ENCODE measurements around the gene C1QA. TPM values are rescaled to one million over a fixed set of nuclear protein-coding genes. Genes with fewer than 3 reads are reported as not detected.
A peak's percentile ranks its signal among the peaks of the same experiment; 100 is the strongest.
"Not testable (repeated sequence)": the region's sequence is repeated elsewhere in the genome, so short reads cannot be mapped to it uniquely, and the experiment has no call there.

Gene C1QA
- total RNA-seq, 1 donor from 2014 or later, result 37.7 TPM

DNA sequence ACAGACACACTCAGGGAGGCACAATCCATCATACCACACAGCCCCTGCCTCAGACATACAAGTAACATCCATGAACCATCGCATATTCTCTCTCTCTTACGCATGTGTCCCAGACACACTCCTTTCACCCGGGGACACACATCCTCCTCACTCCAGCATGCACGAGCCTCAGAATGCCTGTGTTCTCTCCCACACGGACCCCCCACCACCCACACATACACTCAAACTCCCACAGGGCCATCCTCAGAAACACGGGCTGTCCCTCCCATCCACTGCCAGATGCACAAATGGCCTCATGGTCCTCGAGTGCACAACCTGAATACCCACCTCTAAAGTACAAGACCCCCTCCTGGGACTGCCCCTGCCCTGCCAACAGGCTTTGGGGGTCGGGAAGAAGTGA, 4.8 kb downstream of the C1QA start:
- DNase-seq, result no peak

DNA sequence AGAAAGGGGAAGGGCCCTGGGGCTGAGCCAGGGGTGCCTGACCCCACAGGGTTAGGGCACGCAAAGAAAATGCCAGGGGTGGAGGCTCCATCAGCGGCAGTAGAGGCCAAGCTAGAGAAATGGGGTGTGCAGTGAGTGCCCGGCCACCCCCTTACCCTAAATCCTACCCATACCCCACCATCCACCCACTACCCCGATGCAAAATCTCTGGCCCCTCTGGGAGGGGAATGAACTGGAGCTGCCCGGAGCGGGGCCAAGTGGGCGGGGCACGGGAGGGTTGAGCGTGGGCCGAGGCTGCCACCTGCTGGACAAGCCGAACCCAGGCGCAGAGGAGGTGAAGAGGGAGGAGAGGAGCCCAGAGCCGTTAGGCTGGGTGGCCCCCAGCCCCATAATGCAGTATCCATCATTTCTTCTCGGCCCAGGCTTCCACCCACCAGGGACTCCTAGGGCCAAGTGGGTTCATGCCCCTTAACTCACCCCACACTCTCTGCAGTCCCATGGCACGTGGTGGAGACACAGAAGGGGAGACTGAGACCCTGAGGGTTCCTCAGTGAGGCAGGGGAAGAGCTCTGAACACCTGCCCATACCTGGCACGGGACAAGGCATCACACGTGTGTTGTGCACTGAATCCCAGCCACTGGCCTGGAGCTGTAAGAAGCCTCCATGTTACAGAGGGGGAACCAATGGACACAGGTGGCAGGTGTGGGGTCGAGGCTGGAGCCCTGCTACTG, 5.6 kb downstream of the C1QA start:
- peak; percentile 15 for DNase-seq

DNA sequence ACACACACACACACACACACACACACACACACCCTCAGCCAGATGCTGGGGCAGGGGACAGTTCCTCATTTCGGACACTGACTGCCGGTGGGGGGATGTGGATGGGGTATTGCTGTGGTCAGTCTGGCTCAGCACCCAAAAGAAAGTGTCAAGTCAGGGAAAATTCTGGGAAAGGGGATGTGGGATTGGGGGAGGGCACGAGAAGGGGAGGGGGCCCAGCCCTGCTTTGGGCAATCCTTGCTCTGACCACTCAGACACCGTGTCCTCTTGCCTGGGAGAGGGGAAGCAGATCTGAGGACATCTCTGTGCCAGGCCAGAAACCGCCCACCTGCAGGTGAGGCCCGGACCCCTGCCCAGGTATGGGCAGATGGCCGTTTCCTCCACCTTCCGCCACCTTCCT, 7.0 kb downstream of the C1QA start, which contains the start of gene C1QC:
C1QC (plus strand) TSS at position 253 of the 400 bp plus-strand sequence. CDS start 391 bp downstream, outside the sequence.
- DNase-seq, result no peak

DNA sequence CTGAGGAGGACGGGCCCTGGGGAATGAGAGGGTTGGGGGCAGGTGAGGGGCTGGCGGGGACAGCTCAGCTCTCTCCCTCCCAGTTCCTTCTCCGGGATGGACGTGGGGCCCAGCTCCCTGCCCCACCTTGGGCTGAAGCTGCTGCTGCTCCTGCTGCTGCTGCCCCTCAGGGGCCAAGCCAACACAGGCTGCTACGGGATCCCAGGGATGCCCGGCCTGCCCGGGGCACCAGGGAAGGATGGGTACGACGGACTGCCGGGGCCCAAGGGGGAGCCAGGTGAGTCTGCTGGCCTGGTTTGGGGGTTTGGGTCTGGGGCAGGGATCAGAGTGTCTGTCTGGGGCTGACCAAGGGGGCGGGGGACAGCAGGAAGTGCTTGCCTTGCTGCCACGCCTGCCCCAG, 7.5 kb downstream of the C1QA start:
- DNase-seq, result no peak

DNA sequence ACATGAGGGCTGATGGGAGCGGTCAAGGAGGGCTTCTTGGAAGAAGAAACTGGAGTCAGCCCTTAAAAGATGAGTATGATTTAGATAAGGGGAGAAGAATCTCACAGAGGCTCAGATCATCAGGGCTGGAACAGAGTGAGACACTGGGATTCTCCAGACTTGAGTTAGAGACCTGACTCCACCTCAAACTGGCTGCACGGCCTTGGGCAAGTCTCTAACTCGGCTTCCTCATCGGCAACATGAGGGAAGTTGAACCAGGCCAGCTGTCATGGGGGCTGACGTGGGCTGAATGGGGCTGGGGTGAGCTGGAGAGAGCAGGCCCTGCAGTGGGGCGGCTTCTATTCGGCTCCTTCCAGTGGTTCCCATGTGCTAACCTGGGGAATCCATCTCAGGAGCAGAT, 9.5 kb downstream of the C1QA start:
- no peak for DNase-seq

DNA sequence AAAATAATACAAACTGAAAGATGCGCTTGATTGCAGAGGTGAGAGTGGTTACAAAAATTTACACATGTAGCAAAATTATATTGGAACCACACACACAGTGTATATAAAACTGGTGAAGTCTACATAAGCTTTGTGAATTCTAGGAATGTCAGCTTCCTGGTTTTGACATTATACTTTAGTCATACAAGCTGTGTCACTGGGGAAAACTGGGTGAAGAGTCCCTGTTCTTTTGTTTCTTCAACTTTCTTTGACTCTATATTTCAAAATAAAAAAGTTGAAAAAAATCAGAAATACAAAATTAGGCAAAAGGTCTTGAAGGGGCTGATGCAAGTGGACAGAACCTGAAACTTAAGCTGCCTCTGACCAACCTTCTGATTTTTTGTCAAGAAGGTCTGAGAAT, 10.0 kb downstream of the C1QA start:
- DNase-seq, result no peak

DNA sequence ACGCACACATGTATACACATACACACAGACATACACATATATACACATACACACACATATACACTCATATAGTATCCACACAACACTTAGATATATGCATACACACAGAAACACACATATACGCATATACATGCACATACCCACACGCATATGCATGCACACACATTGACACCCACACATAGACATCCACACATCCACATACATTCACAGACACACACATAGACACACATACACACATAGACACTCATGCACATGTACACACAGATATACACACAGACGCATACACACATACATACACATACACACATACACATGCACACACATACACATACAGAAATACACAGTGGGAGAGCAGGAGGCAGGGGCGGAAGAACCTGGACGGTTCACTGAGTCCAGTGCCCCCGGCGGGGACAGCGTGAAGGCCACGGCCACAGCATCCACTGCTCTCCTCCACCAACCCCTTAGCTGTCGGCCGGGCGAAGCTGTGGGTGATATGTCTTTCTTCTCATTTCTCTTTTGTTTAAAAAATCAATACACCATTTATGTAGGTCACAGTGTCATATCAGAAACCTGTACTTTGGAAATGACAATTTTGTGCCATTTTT, 13.8 kb downstream of the C1QA start:
- no peak for DNase-seq

DNA sequence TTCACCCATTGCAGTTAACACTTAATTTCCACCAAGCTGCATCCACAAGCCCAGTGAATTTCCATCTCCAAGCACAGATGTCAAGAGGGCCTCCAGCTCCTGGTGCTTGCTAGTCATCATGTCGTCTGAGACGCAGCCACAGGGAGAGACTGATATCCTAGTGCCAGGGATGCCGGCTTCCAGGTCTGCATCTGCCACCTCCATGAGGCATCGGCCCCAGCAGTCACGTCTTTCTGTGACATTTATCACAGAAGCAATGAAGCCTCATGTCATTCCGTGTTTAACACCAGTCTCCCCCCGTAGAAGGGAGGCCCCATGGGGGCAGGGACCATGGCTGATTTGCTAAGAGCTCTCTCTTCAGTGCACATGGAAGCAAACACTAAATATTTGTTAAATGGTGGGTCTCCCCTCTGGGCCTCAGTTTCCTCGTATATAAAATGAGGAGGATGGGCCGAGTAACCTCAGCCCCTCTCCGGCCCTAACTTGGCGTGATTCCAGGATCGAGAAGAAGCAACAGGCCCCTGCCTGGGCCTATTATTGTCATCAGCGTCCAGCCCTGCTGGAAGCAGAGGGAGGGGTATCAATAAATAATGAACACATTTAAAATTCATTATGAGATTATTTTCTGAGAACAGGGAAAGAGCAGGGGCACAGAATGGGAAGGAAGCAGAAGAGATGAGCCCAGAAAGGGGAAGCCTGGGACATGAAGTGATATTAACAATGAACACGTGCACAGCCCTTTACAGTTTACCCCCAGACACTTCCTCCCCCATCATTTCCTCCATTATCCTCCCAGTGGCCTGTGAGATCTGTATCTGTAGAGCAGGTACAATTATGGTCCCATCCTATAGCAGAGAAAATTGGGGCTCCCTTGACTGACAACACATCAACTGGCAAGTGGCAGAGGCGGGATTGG, 15.8 kb downstream of the C1QA start:
- DNase-seq, result no peak

DNA sequence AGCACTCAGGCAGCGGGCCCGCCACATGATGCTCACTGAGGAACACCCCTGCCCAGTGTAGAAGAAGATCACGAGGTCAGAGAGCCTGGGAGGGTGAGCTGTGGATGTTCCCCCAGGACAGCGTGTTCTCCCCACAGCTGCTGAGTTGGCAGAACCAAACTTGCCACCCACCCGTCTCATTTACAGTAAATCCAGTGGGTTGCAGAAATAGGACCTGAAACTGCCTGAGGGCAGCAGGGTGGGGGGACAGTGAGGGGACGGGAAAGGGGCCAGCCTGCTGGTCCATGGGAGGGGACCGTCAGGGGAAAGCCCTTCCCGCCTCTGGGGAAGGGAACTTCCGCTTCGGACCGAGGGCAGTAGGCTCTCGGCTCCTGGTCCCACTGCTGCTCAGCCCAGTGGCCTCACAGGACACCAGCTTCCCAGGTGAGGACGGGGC, 16.5 kb downstream of the C1QA start, which contains the start of gene C1QB:
C1QB (plus strand) TSS at position 356 of the 436 bp plus-strand sequence. CDS start 6,227 bp downstream, outside the sequence.
- no peak for DNase-seq

DNA sequence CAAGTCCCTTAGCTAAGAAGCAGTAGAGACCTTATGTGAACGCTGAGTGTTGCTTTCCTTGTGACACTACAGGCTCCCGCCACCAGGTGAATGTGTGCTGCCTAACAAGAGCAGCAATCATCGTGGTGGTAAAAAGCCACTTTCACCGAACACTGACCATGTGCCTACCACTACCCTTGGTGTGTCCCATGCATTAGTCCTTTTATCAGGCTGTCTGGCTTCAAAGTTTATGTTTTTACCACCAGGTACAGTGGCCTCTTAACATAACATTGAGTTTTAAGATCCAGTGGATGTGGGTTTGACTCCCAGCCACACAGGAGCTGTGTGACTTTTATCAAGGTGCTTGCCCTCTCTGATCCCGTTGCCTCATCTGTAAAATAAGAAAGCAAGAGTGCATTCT, 18.3 kb downstream of the C1QA start:
- no peak for DNase-seq

DNA sequence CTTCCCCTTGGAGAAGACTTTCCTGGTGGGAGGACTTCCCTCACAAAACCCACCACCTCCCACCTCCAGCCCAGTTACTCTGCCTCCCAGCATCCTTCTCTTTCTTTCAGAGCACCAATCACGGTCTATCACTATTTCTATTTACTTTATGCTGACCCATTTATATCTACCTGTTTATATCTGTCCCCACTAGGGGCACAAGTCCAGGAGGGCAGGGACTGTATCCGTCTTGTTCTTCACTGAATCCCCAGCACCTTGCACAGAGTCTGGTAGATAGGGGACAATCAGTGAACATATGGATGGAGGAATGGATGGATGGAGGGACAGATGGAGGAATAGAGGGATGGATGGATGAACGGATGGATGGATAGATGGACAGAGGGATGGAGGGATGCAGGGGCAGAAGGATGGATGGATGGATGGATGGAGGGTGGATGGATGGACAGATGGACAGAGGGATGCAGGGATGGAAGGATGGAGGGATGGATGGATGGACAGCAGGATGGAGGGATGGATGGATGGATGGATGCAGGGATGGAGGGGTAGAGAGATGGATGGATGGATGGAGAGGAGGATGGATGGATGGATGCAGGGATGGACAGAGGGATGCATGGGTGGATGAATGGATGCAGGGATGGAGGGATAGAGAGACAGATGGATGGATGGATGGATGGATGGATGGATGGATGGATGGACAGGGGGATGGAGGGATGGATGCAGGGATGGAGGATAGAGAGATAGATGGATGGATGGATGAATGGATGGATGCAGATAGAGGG, 22.1 kb downstream of the C1QA start:
- no peak for DNase-seq

DNA sequence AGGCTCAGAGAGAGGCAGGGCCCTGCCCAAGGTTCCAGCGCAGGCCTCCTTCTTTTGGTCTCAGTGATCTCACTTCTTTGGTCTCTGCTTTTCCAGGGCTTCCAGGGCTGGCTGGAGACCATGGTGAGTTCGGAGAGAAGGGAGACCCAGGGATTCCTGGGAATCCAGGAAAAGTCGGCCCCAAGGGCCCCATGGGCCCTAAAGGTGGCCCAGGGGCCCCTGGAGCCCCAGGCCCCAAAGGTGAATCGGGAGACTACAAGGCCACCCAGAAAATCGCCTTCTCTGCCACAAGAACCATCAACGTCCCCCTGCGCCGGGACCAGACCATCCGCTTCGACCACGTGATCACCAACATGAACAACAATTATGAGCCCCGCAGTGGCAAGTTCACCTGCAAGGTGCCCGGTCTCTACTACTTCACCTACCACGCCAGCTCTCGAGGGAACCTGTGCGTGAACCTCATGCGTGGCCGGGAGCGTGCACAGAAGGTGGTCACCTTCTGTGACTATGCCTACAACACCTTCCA, 24.4 kb downstream of the C1QA start:
- DNase-seq, result no peak

DNA sequence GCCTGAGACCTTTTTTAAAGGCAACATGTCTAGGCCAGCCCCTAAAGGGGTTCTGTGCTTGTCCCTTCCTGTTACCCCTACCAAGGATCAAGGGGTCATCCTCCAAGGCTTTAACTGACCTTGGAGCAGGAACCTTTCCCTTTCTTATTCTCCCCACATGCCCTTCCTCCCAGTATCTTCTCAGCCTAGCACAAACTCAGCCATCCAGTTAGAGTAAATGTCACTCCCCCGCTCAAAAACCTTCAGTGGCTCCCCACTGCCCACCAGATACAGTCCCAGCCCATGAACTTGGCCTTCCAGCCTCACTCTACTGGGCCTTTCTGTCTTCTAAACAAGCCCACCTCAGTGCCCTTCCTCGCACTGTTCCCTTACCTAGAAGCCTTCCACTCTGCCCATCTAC, 25.5 kb downstream of the C1QA start:
- DNase-seq, result no peak

DNA sequence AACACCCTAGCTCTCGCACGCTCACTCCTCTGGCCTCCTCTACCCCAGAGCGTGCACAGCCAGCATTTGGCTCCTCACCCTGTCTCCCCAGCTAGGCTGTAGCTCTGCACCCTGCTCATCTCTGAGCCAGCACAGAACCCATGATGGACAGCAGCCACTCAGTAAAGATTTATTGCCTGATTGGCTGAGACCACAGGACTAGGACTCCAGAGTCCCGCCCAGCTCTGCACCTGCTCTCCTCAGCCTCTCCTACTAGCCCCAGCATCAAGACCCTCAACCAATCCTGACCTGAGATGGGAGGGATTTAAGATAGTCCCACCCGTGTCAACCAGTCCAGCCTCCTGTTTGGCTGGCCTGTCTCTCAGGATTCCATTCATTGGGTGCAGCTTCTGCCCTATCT, 25.9 kb downstream of the C1QA start:
- no peak for DNase-seq

DNA sequence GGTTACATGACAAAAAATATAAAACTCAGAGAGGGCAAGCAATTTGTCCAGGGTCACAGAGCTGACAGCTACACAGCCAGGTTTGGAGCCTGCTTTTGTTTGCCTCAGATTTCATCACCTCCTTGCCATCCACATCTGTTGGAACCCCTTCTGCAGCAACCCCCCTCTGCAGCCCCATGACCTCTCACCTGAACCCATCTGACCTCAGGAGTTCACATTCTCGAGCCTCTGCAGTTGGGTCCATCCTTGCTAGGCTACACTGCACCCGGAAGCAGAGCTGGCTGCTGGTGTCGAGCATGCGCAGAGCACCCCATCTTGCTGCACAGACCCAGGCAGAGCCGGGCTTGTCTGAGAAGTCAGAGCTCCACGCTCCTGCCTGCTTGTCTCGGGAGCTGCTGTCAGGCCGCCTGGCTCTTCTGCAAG, 26.6 kb downstream of the C1QA start:
- DNase-seq, result no peak

DNA sequence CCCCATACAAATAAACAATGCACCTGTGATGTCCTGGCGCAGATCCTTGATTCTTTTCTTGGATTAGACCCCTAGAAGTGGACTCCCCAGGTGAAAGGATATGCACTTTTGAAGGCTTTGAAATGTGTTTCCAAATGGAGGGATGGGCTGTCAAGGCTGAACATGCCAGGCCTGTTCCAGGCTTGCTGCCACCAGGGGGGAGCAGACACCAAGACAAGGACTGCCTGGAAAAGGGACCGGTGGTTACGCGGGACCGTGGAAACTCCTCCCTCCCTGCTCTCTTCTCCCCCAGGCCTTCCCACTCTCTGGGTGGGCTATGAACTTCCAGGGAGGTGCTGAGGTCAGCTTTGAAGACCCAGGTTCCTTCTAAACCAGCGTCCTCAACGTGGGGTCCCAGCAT, 29.3 kb downstream of the C1QA start:
- DNase-seq, result no peak

DNA sequence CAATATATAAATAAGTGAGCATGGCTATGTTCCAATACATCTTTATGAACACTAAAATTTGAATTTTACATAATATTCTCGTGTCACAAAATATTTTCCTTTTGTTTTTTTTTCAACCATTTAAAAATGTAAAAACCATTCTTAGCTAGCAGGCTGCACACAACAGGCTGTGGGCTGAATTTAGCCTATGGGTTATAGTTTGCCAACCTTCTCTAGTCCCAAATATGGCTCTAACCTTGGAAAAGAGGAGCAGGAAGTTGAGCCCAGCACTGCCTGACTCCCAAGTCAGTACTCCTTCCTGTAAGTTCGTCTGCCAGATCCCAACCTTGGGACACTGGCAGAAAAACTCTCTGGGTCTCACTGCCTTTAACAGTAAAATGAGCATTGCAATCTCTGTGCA, 30.0 kb downstream of the C1QA start:
- no peak for DNase-seq

DNA sequence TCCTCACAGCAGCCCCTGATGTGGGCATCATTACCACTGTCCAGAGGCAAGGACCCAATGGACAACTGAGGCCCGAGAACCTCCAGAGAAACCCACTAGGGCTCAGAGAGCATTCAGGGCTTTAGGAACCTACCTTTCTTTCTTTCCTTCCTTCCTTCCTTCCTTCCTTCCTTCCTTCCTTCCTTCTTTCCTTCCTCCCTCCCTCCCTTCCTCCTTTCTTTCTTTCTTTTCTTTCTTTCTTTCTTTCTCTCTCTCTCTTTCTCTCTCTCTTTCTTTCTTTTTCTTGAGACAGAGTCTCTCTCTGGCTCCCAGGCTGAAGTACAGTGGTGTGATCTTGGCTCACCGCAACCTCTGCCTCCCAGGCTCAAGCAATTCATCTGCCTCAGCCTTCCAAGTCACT, 32.4 kb downstream of the C1QA start:
- DNase-seq, result not testable (repeated sequence)

DNA sequence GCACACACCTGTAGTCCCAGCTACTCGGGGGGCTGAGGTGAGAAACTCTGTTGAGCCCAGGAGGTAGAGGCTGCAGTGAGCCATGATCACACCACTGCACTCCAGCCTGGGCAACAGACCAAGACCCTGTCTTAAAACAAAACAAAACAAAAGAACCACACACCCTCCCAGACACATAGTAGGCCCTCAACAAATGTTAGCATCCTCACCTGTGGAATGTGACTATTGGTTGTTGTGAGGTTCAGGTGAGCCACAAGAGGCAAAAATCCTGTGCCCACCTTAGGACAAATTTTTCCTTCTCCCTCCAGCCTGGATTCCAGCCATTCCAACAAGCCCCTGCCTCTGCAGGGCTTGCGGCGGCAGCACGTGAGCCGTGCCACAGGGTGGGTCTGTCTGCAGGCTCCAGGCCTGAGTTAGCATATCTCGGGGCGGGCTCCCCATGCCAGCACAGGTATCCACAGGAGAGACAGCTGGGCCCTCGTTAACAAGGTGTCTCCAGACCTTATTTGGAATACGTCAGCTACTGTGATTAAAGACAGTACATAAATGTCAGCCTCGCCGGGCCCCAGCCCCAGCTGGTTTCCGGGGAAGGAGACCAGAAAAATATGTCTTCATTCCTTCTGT, 34.0 kb downstream of the C1QA start:
- DNase-seq, result no peak

DNA sequence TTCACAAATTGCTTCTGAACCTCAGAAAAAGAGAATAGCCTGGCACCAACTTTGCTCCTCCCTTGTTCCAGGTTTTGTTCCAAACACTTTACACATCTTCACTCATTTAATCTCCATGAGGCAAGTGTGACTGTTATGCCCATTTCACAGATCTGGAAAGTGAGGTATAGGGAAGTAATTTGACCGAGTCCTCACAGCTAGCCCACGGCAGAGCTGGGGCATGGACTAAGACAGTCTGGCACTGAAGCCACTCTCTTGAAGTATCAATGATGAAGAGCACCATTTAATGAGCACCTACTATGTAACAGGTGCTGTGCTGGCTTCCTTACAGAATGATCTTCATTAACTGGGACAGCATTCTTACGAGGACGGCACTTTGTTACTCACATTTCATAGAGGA, 35.6 kb downstream of the C1QA start:
- no peak for DNase-seq

All from skin of body (tissue), 2 donors.